ENCODE measurements around the gene PRDX1. TPM values are rescaled to one million over a fixed set of nuclear protein-coding genes. Genes with fewer than 3 reads are reported as not detected.
A peak's percentile ranks its signal among the peaks of the same experiment; 100 is the strongest.

PRDX1 gene
- total RNA-seq, 1 experiment from 2014 or later, result 637 TPM

DNA sequence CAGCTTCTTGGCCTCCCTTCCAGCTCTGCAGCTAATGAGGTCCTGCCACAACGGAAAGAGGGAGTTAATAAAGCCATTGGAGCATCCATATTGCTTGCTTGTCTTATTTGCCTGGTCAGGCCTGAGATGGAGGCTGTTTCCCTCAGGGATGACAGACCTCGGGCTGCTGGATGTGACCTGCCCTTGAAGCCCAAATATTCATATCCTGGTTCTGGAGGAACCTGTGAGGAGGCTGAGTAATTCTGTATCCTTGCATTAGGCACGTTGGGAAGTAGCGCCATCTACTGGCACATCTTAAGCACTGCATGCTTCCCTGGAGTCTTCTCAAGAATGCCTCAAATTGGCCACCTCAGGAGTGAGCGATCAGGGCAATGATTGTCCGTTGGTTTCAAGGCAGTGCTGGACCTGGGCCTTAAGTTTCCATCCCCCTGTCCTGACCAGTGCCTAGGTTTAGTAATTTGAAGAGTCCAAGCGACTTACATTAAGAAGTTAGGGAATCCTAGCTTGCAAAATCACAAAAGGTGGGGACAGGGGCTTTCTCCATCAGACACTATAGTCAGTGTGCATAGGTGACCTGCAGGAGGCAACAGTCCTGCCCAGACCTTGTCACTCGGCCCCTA lies 48.4 kb upstream of the PRDX1 start:
- Histone ChIP-seq H3K36me3 (ENCODE audit: control insufficient read depth, insufficient read depth, low read length) (no peaks in the 10 kb centered on the region), H3K9me3 (no peaks in the 10 kb centered on the region), H3K4me3 (ENCODE audit: low read depth, low read length) (no peak overlapping the region), H3K27me3 (replicated peaks; ENCODE audit: control insufficient read depth, insufficient read depth, low read length) (no peaks in the 10 kb centered on the region), H3K4me1 (no peaks in the 10 kb centered on the region)
- POLR2A ChIA-PET, result no interaction called here
- intact Hi-C loops (cut with micrococcal nuclease; ENCODE audit: unreplicated experiment), result loop anchor here (1.0 to 10.0 kb wide), 4 partner anchors 19 to 555 kb away; partner anchors contain the start of genes HECTD3, PRDX1 and UROD
- no TSS peak for BruUV-seq (replicated peaks)
- peak; percentile 83 to 91 for TF ChIP-seq CTCF (IDR thresholded peaks at IDR 0.05; ENCODE audit: insufficient read depth in 1 of 2, low read depth in 1 of 2, low read length in 1 of 2, severe bottlenecking in 1 of 2, unreplicated experiment in 1 of 2)
- peak; percentile 66 to 67 for DNase-seq
- Mint-ChIP-seq H3K27ac (ENCODE audit: unreplicated experiment) (no peak overlapping the region), H3K4me3 (ENCODE audit: unreplicated experiment) (no peak overlapping the region), H3K9me3 (ENCODE audit: unreplicated experiment) (no peaks in the 10 kb centered on the region), H3K36me3 (ENCODE audit: insufficient read depth, unreplicated experiment) (peaks cover 49% of the 10 kb centered on the region), H3K4me1 (ENCODE audit: low read depth, unreplicated experiment) (no peaks in the 10 kb centered on the region), H3K27me3 (ENCODE audit: insufficient read depth, unreplicated experiment) (no peaks in the 10 kb centered on the region)
- CTCF ChIA-PET, result interaction anchor here (0.7 to 2.4 kb wide), 6 partner anchors 13 to 70 kb away, joined by 3 to 14 read pairs (median 4); partner anchors contain the start of genes AKR1A1, CCDC163, MMACHC and PRDX1

DNA sequence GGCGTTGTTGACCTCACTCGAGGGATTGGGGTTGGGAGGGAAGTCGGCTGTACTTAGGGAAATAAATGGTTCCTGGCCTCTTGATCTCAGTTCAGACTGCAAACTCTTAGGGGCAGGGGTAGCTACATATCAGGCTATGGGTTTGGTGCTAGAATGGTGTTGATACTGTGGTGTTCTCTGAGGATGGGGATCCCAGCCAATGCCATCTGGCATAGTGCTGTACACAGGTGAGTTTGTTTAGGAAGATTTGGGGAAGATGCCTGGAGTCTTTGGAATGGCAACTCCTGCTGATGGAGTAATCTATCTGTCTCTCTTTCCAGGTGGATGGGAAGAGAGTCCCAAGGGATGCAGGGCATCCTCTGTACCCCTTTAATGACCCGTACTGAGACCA lies 47.9 kb upstream of the PRDX1 start:
- intact Hi-C loops (cut with micrococcal nuclease; ENCODE audit: unreplicated experiment), result no loop called here
- no peak for TF ChIP-seq CTCF (IDR thresholded peaks at IDR 0.05; ENCODE audit: insufficient read depth in 1 of 2, low read depth in 1 of 2, low read length in 1 of 2, severe bottlenecking in 1 of 2, unreplicated experiment in 1 of 2)
- no peak for DNase-seq
- Mint-ChIP-seq H3K27ac (ENCODE audit: unreplicated experiment) (no peak overlapping the region), H3K4me1 (ENCODE audit: low read depth, unreplicated experiment) (no peaks in the 10 kb centered on the region), H3K4me3 (ENCODE audit: unreplicated experiment) (no peak overlapping the region), H3K9me3 (ENCODE audit: unreplicated experiment) (no peaks in the 10 kb centered on the region), H3K27me3 (ENCODE audit: insufficient read depth, unreplicated experiment) (no peaks in the 10 kb centered on the region), H3K36me3 (ENCODE audit: insufficient read depth, unreplicated experiment) (peaks cover 51% of the 10 kb centered on the region)
- Histone ChIP-seq H3K27me3 (replicated peaks; ENCODE audit: control insufficient read depth, insufficient read depth, low read length) (no peaks in the 10 kb centered on the region), H3K4me3 (ENCODE audit: low read depth, low read length) (no peak overlapping the region), H3K9me3 (no peaks in the 10 kb centered on the region), H3K4me1 (no peaks in the 10 kb centered on the region), H3K36me3 (ENCODE audit: control insufficient read depth, insufficient read depth, low read length) (no peaks in the 10 kb centered on the region)
- ChIA-PET POLR2A (no interaction called here), CTCF (interaction anchor here (0.7 to 2.4 kb wide), 6 partner anchors 14 to 69 kb away, joined by 3 to 14 read pairs (median 4); partner anchors contain the start of genes AKR1A1, CCDC163, MMACHC and PRDX1)
- no TSS peak for BruUV-seq (replicated peaks)

- TF ChIP-seq CTCF (IDR thresholded peaks at IDR 0.05; ENCODE audit: insufficient read depth in 1 of 2, low read depth in 1 of 2, low read length in 1 of 2, severe bottlenecking in 1 of 2, unreplicated experiment in 1 of 2), result no peak
- no TSS peak for BruUV-seq (replicated peaks)
- POLR2A ChIA-PET, result interaction anchor here (0.6 to 1.3 kb wide), 2 partner anchors 17 to 47 kb away, joined by 3 to 4 read pairs; partner anchors contain the start of gene PRDX1
- intact Hi-C loops (cut with micrococcal nuclease; ENCODE audit: unreplicated experiment), result no loop called here
- no peak overlapping the region for H3K27ac Mint-ChIP-seq (ENCODE audit: unreplicated experiment)
- H3K9me3 ChIP-seq, result no peaks in the 10 kb centered on the region
- no peaks in the 10 kb centered on the region for H3K27me3 ChIP-seq (replicated peaks; ENCODE audit: control insufficient read depth, insufficient read depth, low read length)
- H3K9me3 Mint-ChIP-seq (ENCODE audit: unreplicated experiment), result no peaks in the 10 kb centered on the region
- H3K4me3 ChIP-seq (ENCODE audit: low read depth, low read length), result no peak overlapping the region
- no peak for DNase-seq
- peaks cover 63% of the 10 kb centered on the region for H3K36me3 Mint-ChIP-seq (ENCODE audit: insufficient read depth, unreplicated experiment)
- H3K4me1 Mint-ChIP-seq (ENCODE audit: low read depth, unreplicated experiment), result no peaks in the 10 kb centered on the region
- H3K27me3 Mint-ChIP-seq (ENCODE audit: insufficient read depth, unreplicated experiment), result no peaks in the 10 kb centered on the region
- H3K4me3 Mint-ChIP-seq (ENCODE audit: unreplicated experiment), result no peak overlapping the region
- H3K4me1 ChIP-seq, result no peaks in the 10 kb centered on the region
- CTCF ChIA-PET, result no interaction called here
- H3K36me3 ChIP-seq (ENCODE audit: control insufficient read depth, insufficient read depth, low read length), result no peaks in the 10 kb centered on the region
Measured at GRCh38 chr1:45568421-45568820, 46.7 kb upstream of the PRDX1 start.
